Body of pancreas (tissue), 4 donors: ENCODE measurements around the gene FCGBP.

Experiments
- CTCF ChIP-seq, 7 experiments: fragments of 450-650 bp in 4 of 7; fragments of 200-600 bp in 3 of 7; sonication (generic) in 3 of 7; IDR thresholded peaks; one replicate each; pipeline ENCODE4 v1.5.1; 2016 to 2019; ENCODE audit warnings: antibody characterized with exemption in 7 of 7
- POLR2A ChIP-seq, 3 donors: fragments of 450-650 bp; IDR thresholded peaks; one replicate each; pipeline ENCODE4 v1.6.1; 2016; ENCODE audit warnings: antibody characterized with exemption in 3 of 3, mild to moderate bottlenecking in 2 of 3

GRCh38 chr19:39940221-39940833, 5.9 kb upstream of the FCGBP start:
- no peak for TF ChIP-seq CTCF (IDR thresholded peaks at IDR 0.05)
- TF ChIP-seq POLR2A (IDR thresholded peaks at IDR 0.05), result no peak
